H9 (cell line): ENCODE results near the gene CXorf65. TPM values are rescaled to one million over a fixed set of nuclear protein-coding genes. Genes with fewer than 3 reads are reported as not detected.

ENCODE experiments used
- DNase-seq: peaks from one replicate; pipeline ENCODE4 v3.0.0-alpha.2; 2017
- H2AFZ ChIP-seq: one replicate; pipeline ENCODE4 v1.6.1; 2013; ENCODE audit warnings: mild to moderate bottlenecking, low read length, control low read depth, moderate library complexity
- H2AK5ac ChIP-seq: 2 replicates; pipeline ENCODE4 v1.6.1; 2013; ENCODE audit warnings: low read length, control low read depth, mixed read lengths; ENCODE audit not compliant: insufficient read length
- H2BK120ac ChIP-seq: one replicate; pipeline ENCODE4 v1.6.1; 2013; ENCODE audit warnings: low read depth, mild to moderate bottlenecking, low read length, control low read depth, inconsistent platforms; ENCODE audit not compliant: poor library complexity, severe bottlenecking
- H2BK12ac ChIP-seq: 2 replicates; pipeline ENCODE4 v1.6.1; 2013; ENCODE audit warnings: low read length, control low read depth, mixed read lengths, low read depth; ENCODE audit not compliant: insufficient read length
- H2BK15ac ChIP-seq: 2 replicates; pipeline ENCODE4 v1.6.1; 2013; ENCODE audit warnings: low read depth, low read length, control low read depth
- H2BK20ac ChIP-seq: one replicate; pipeline ENCODE4 v1.6.1; 2013; ENCODE audit warnings: low read depth, mild to moderate bottlenecking, low read length, control low read depth, inconsistent platforms; ENCODE audit not compliant: poor library complexity, severe bottlenecking
- H2BK5ac ChIP-seq: 2 replicates; pipeline ENCODE4 v1.6.1; 2013; ENCODE audit warnings: low read length, control low read depth, mixed read lengths; ENCODE audit not compliant: insufficient read length
- H3K14ac ChIP-seq: 2 replicates; pipeline ENCODE4 v1.6.1; 2013; ENCODE audit warnings: low read length, control low read depth; ENCODE audit not compliant: insufficient read depth
- H3K18ac ChIP-seq: 2 replicates; pipeline ENCODE4 v1.6.1; 2013; ENCODE audit warnings: low read depth, mild to moderate bottlenecking, mixed read lengths, low read length, control low read depth; ENCODE audit not compliant: insufficient read length
- H3K23ac ChIP-seq: 2 replicates; pipeline ENCODE4 v1.6.1; 2013; ENCODE audit warnings: low read length, control low read depth, mixed read lengths, low read depth; ENCODE audit not compliant: insufficient read length
- H3K23me2 ChIP-seq: 2 replicates; pipeline ENCODE4 v1.6.1; 2013; ENCODE audit warnings: low read depth, mild to moderate bottlenecking, mixed read lengths, low read length, control low read depth; ENCODE audit not compliant: insufficient read length, poor library complexity, severe bottlenecking
- H3K27ac ChIP-seq: 2 replicates; pipeline ENCODE4 v1.5.1; 2013; ENCODE audit warnings: low read length, control low read depth, mixed read lengths, low read depth; ENCODE audit not compliant: insufficient read length
- H3K27me3 ChIP-seq: 2 replicates; pipeline ENCODE4 v1.6.1; 2013; ENCODE audit warnings: low read length, control low read depth, inconsistent platforms; ENCODE audit not compliant: insufficient read depth
- H3K4ac ChIP-seq: 2 replicates; pipeline ENCODE4 v1.6.1; 2013; ENCODE audit warnings: low read depth, mild to moderate bottlenecking, control low read depth, inconsistent platforms, low read length, moderate library complexity
- H3K4me1 ChIP-seq: 2 replicates; pipeline ENCODE4 v1.6.1; 2013; ENCODE audit warnings: low read length, control low read depth, inconsistent platforms; ENCODE audit not compliant: insufficient read depth
- H3K4me2 ChIP-seq: 2 replicates; pipeline ENCODE4 v1.6.1; 2013; ENCODE audit warnings: low read length, control low read depth, mixed read lengths; ENCODE audit not compliant: insufficient read length, insufficient read depth
- H3K56ac ChIP-seq: 2 replicates; pipeline ENCODE4 v1.6.1; 2013; ENCODE audit warnings: low read depth, mild to moderate bottlenecking, mixed read lengths, low read length, control low read depth; ENCODE audit not compliant: insufficient read length
- H3K79me1 ChIP-seq: 2 replicates; pipeline ENCODE4 v1.6.1; 2013; ENCODE audit warnings: low read depth, mild to moderate bottlenecking, moderate library complexity, low read length, control low read depth, inconsistent platforms; ENCODE audit not compliant: insufficient read depth, poor library complexity, severe bottlenecking
- H3K79me2 ChIP-seq: 2 replicates; pipeline ENCODE4 v1.6.1; 2013; ENCODE audit warnings: low read length, control low read depth, inconsistent platforms; ENCODE audit not compliant: insufficient read depth
- H3K9ac ChIP-seq: 2 replicates; pipeline ENCODE4 v1.6.1; 2013; ENCODE audit warnings: low read length, control low read depth, mixed read lengths; ENCODE audit not compliant: insufficient read length; ENCODE audit errors: extremely low read depth
- H3K9me3 ChIP-seq: one replicate; pipeline ENCODE4 v1.6.1; 2013; ENCODE audit warnings: low read depth, low read length, inconsistent platforms; ENCODE audit not compliant: control insufficient read depth
- H3T11ph ChIP-seq: one replicate; pipeline ENCODE4 v1.6.1; 2013; ENCODE audit warnings: mild to moderate bottlenecking, low read length, control low read depth, inconsistent platforms
- H4K20me1 ChIP-seq: one replicate; pipeline ENCODE4 v1.6.1; 2013; ENCODE audit not compliant: control insufficient read depth, insufficient read length, insufficient read depth
- H4K5ac ChIP-seq: 2 replicates; pipeline ENCODE4 v1.6.1; 2013; ENCODE audit warnings: low read depth, mild to moderate bottlenecking, mixed read lengths, low read length, control low read depth; ENCODE audit not compliant: insufficient read length
- H4K8ac ChIP-seq: replicated peaks from 2 replicates; pipeline ENCODE4 v1.6.1; 2013; ENCODE audit warnings: low read length, control low read depth, mixed read lengths, low read depth; ENCODE audit not compliant: insufficient read length
- H4K91ac ChIP-seq: 2 replicates; pipeline ENCODE4 v1.6.1; 2013; ENCODE audit warnings: low read depth, mild to moderate bottlenecking, moderate library complexity, mixed read lengths, low read length, control low read depth; ENCODE audit not compliant: insufficient read length
- H3K27ac Mint-ChIP-seq, 3 experiments: 2 replicates in 2 of 3; 3 replicates in 1 of 3; pipeline ENCODE4 v1.8.0; 2020 to 2021; ENCODE audit warnings: mixed read lengths in 3 of 3, mild to moderate bottlenecking in 1 of 3, moderate library complexity in 1 of 3
- H3K27me3 Mint-ChIP-seq: 2 replicates; pipeline ENCODE4 v1.8.0; 2021; ENCODE audit warnings: low read depth, mild to moderate bottlenecking, moderate library complexity, mixed read lengths
- H3K36me3 Mint-ChIP-seq, 3 experiments: 2 replicates in 2 of 3; 3 replicates in 1 of 3; pipeline ENCODE4 v1.8.0; 2020 to 2021; ENCODE audit warnings: low read depth in 3 of 3, mixed read lengths in 3 of 3; ENCODE audit not compliant: insufficient read depth in 1 of 3
- H3K4me1 Mint-ChIP-seq, 2 experiments: 2 replicates each; pipeline ENCODE4 v1.8.0; 2020; ENCODE audit warnings: mixed read lengths in 2 of 2
- H3K4me3 Mint-ChIP-seq, 2 experiments: 2 replicates in 1 of 2; 3 replicates in 1 of 2; pipeline ENCODE4 v1.8.0; 2020 to 2021; ENCODE audit warnings: mild to moderate bottlenecking in 2 of 2, mixed read lengths in 2 of 2, moderate library complexity in 1 of 2
- H3K9me3 Mint-ChIP-seq, 2 experiments: 2 replicates in 1 of 2; 3 replicates in 1 of 2; pipeline ENCODE4 v1.8.0; 2020; ENCODE audit warnings: mild to moderate bottlenecking in 2 of 2, mixed read lengths in 2 of 2, moderate library complexity in 1 of 2
- CTCF ChIP-seq: fragments of 200-600 bp; sonication (generic); conservative IDR thresholded peaks from 3 replicates; pipeline ENCODE4 v1.8.0; 2021; ENCODE audit warnings: antibody characterized with exemption, mild to moderate bottlenecking
- WGBS: extraction: QIAGEN DNeasy Blood & Tissue Kit; methylation state at CpG from one replicate; pipeline ENCODE4 v1.1.7; 2013; ENCODE audit warnings: missing lambda C conversion rate, low lambda C conversion rate, mixed read lengths; ENCODE audit not compliant: insufficient read length; ENCODE audit errors: extremely low coverage; 5-methylcytosine and 5-hydroxymethylcytosine counted together
- total RNA-seq: library from RNA; stranded (reverse); gene quantifications from 2 replicates; pipeline ENCODE4 v1.2.1, GENCODE V29; 2021

CXorf65 gene
- total RNA-seq, 1 experiment from 2014 or later: not detected

GRCh38 chrX:71128166-71128833, 21.8 kb upstream of the CXorf65 start:
- H3K23ac ChIP-seq: no peak overlapping the region
- no peaks in the 10 kb centered on the region for H3K4me1 ChIP-seq
- no peak overlapping the region for H2BK15ac ChIP-seq
- H3K9ac ChIP-seq: no peak overlapping the region
- Mint-ChIP-seq H3K27ac (no peak overlapping the region), H3K36me3 (peaks cover 62 to 90% (median 78%) of the 10 kb centered on the region in 3 experiments), H3K27me3 (peaks cover 2% of the 10 kb centered on the region), H3K4me1 (0 out of 4 replicates have a peak, but pooled peaks cover 0 to 5% of the 10 kb centered on the region in 2 experiments), H3K4me3 (no peak overlapping the region), H3K9me3 (peaks cover 72 to 74% of the 10 kb centered on the region in 2 experiments)
- no peaks in the 10 kb centered on the region for H3K27me3 ChIP-seq
- H2BK12ac ChIP-seq: no peak overlapping the region
- no peak overlapping the region for H2BK20ac ChIP-seq
- H3K27ac ChIP-seq: no peak overlapping the region
- H2AFZ ChIP-seq: no peak overlapping the region
- no peaks in the 10 kb centered on the region for H3K79me2 ChIP-seq
- H2BK120ac ChIP-seq: no peak overlapping the region
- no peak overlapping the region for H3K4me2 ChIP-seq
- H4K20me1 ChIP-seq: no peaks in the 10 kb centered on the region
- H3K14ac ChIP-seq: no peak overlapping the region
- no peak overlapping the region for H4K5ac ChIP-seq
- no peak overlapping the region for H3K18ac ChIP-seq
- DNase-seq: no peak
- no peak overlapping the region for H3T11ph ChIP-seq
- no peak overlapping the region for H3K4ac ChIP-seq
- H3K9me3 ChIP-seq: peaks cover 55% of the 10 kb centered on the region
- H2AK5ac ChIP-seq: no peak overlapping the region
- H4K8ac ChIP-seq: no peak overlapping the region
- H3K79me1 ChIP-seq: no peaks in the 10 kb centered on the region
- H4K91ac ChIP-seq: no peak overlapping the region
- WGBS: no CpG with 5 or more reads among the region's 12 CpGs
- TF ChIP-seq CTCF: no peak
- no peak overlapping the region for H2BK5ac ChIP-seq
- H3K23me2 ChIP-seq: no peaks in the 10 kb centered on the region
- H3K56ac ChIP-seq: no peak overlapping the region
